Raji (cell line): Measurements from ENCODE around the gene KCND3.

Experiments
- POLR2A ChIP-seq: IDR thresholded peaks from 2 replicates; pipeline ENCODE4 v1.6.1; 2011; ENCODE audit warnings: low read depth, low read length, control low read depth; ENCODE audit not compliant: insufficient read depth

KCND3 gene

DNA sequence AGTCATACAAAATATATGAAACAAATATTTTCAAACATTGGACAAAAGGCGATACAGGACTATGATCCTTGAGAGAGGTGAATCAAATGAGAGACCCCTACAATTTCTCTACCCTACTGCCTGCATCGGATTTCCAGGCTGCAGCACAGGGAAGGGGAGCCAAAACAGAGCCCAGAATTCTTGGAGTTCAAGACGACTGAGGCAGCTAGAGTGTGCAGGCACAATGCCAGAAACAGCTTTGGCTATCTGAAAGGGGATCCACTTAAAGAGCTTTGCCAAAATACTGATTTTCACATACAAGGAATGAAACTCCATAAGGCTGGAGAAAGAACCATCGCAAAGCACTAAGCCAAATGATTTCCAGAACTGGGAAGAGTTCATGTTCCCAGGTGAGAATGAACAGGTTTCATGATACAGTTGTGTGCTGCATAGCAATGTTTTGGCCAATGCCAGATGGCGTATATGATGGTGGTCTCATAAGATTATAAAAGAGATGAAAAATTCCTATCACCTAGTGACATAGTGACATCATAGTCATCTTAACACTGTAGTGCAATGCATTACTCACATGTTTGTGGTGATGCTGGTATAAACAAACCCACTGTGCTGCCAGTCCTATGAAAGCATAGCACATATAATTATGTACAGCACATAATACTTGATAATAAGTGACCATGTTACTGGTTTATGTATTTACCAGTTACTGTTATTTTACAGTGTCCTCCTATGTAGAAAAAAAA lies 77.5 kb downstream of the KCND3 start:
- no peak for TF ChIP-seq POLR2A

DNA sequence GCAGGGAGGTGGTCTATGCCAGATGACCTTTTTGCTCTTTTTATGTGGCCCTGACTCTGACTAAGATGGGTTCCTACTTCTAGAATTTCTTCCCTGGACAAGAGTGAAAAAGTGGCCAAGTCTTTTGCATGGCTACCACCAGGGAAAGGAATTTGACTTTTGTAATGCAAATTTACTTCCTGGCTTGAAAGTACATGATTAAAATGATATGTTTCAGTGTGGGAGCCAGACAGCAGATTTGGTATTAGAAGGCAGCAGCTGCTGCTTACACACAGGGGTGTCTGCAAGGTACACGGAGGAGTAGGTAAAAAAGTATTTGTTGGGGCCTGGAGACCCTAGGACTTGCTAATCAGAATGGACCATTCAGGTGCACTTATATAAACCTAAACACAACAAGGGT lies 78.4 kb downstream of the KCND3 start:
- TF ChIP-seq POLR2A, result no peak

DNA sequence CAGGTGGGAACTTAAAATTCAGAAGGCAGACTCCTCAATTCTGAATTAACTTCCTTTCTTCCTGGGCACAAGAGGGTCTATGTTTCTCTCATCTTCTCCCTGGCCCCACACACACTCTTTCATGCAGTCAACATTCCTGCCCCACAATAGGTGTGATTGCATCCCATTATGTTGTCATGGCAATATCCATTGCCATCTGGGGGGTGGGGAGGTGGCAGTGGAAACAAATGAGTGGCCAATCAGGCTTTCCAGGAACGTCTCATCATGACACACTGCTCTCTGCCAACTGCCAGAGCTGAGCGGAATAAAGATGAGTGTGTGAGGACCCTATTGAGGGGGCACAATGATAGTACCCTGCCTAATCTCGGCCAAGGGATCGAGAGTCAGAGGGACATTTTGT lies 80.4 kb downstream of the KCND3 start:
- TF ChIP-seq POLR2A, result no peak

- TF ChIP-seq POLR2A, result no peak
These were observed 81.4 kb downstream of the KCND3 start for GRCh38 chr1:111908011-111908621.

- no peak for TF ChIP-seq POLR2A
These were observed 82.1 kb downstream of the KCND3 start for GRCh38 chr1:111907321-111907720.

DNA sequence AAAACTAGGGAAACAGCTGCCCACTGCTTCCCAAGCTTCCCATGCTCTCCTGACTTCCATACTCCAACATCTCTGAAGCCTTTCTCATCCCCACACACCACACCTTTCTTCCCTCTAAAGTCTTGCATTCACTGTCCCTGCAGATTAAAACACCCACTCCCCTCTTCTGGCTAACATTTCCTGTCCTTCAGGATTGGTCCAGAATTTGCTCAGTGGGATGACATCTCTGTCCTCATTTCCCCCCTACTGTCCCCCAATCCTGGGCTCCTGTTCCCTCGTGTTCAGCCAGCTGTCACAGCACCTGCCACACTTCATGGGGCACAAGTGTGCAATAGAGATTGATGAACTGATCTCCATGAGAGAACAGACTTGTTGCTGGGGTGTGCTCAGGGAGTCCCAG lies 82.7 kb downstream of the KCND3 start:
- no peak for TF ChIP-seq POLR2A

DNA sequence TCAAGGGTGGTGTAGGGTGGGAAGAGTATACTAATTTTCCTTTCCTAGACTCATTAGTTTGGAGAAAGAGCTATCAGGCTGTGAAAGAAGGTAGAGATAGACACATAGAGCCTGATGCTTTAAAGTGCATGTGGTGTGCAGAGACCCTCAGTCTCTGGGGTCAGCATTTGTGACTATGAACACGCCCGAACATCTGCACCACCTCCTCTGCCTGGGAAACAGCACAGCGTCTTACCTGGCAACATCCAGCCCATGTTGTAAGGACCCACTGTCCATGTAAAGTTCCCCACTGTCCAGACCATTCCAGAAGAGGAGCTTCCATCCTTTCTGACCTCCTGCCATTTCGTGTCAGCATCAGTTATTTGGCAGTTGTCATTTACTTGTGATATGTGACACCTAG lies 83.4 kb downstream of the KCND3 start:
- TF ChIP-seq POLR2A, result no peak

- TF ChIP-seq POLR2A, result no peak
These were observed 84.8 kb downstream of the KCND3 start for GRCh38 chr1:111904478-111905218.

DNA sequence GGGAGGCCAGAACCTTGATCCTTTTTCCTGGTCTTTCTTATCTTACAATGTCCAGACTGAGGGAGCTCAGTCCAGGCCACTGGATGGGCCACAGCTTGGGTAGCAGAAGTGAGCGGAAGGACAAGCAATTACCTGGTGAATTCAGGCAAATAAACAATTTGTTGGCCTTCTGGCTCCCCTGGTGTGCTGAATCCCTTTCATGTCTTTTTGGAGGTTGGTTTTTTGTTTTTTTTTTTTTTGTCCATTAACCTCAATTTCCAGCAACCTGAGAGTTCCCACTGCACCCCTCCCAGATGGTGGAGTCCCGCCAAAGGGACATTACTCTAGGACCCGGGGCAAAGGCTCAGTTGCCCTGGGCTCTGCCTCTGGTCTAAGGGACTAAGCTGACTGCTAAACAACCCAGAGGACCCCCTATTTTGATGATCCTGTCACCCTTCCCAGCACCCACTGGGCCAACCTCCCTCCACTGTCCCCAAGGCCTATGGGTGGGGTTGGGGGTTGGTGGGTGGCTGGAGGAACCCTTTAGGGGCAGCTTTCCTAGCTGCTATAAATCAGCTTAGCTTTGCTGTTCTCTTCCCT lies 85.5 kb downstream of the KCND3 start:
- no peak for TF ChIP-seq POLR2A

GRCh38 chr1:111903148-111903870 lies 86.2 kb downstream of the KCND3 start:
- no peak for TF ChIP-seq POLR2A

GRCh38 chr1:111895469-111895868 lies 94.0 kb downstream of the KCND3 start:
- no peak for TF ChIP-seq POLR2A

GRCh38 chr1:111895017-111895416 lies 94.5 kb downstream of the KCND3 start:
- no peak for TF ChIP-seq POLR2A

GRCh38 chr1:111894497-111894896 lies 95.0 kb downstream of the KCND3 start:
- no peak for TF ChIP-seq POLR2A

DNA sequence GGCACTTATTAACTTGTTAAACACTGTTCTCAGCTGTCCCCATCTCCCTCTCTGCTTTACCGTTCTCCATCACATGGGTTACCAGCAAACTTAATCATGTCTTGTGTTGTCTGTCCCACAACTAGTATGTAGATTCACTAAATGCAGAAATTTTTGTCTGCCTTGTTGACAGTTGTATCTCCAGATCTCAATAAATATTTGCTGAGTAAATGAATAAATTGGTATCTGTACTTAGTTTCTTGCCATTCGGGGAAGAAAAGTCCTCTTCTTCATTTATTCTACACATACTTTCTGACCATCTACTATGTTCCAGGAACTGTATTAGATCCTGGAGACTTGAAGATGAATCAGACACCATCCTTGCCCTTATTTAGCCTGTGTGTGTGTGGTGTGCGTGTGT lies 97.9 kb downstream of the KCND3 start:
- no peak for TF ChIP-seq POLR2A

GRCh38 chr1:111888740-111889376 lies 100.6 kb downstream of the KCND3 start:
- no peak for TF ChIP-seq POLR2A
